ENCODE results near the gene SATB2.

Gene SATB2

GRCh38 chr2:199404841-199405240, 52.9 kb downstream of the SATB2 start:
- DNase-seq: no peak

GRCh38 chr2:199395311-199395710, 62.4 kb downstream of the SATB2 start:
- no peak for DNase-seq

GRCh38 chr2:199392363-199392762, 65.4 kb downstream of the SATB2 start:
- no peak for DNase-seq

GRCh38 chr2:199388728-199389268, 68.9 kb downstream of the SATB2 start:
- no peak for DNase-seq

- no peak for DNase-seq
Observed at GRCh38 chr2:199384043-199384442, 73.7 kb downstream of the SATB2 start.

GRCh38 chr2:199383021-199383420, 74.7 kb downstream of the SATB2 start:
- no peak for DNase-seq

- no peak for DNase-seq
Observed at GRCh38 chr2:199382091-199382490, 75.6 kb downstream of the SATB2 start.

GRCh38 chr2:199381531-199381930, 76.2 kb downstream of the SATB2 start:
- no peak for DNase-seq

GRCh38 chr2:199378948-199379650, 78.6 kb downstream of the SATB2 start:
- DNase-seq: no peak

- no peak for DNase-seq
Observed at GRCh38 chr2:199370150-199370780, 87.5 kb downstream of the SATB2 start.

GRCh38 chr2:199366406-199366805, 91.3 kb downstream of the SATB2 start:
- DNase-seq: no peak

GRCh38 chr2:199364153-199364552, 93.6 kb downstream of the SATB2 start:
- no peak for DNase-seq

- DNase-seq: no peak
Observed at GRCh38 chr2:199356412-199356811, 101.3 kb downstream of the SATB2 start.

GRCh38 chr2:199348871-199349270, 108.9 kb downstream of the SATB2 start:
- DNase-seq: no peak

GRCh38 chr2:199344012-199344411, 113.7 kb downstream of the SATB2 start:
- DNase-seq: no peak

- no peak for DNase-seq
Observed at GRCh38 chr2:199342334-199342733, 115.4 kb downstream of the SATB2 start.

- no peak for DNase-seq
Observed at GRCh38 chr2:199341123-199341522, 116.6 kb downstream of the SATB2 start.

- no peak for DNase-seq
Observed at GRCh38 chr2:199339891-199340605, 117.7 kb downstream of the SATB2 start.

GRCh38 chr2:199336546-199336945, 121.2 kb downstream of the SATB2 start:
- DNase-seq: no peak

GRCh38 chr2:199335502-199335901, 122.2 kb downstream of the SATB2 start:
- no peak for DNase-seq

GRCh38 chr2:199329466-199329865, 128.3 kb downstream of the SATB2 start:
- DNase-seq: no peak

GRCh38 chr2:199329031-199329430, 128.7 kb downstream of the SATB2 start:
- no peak for DNase-seq

GRCh38 chr2:199325881-199326280, 131.9 kb downstream of the SATB2 start:
- no peak for DNase-seq

- DNase-seq: no peak
Observed at GRCh38 chr2:199322151-199322550, 135.6 kb downstream of the SATB2 start.

Data from stimulated activated CD4-positive, alpha-beta T cell treated with anti-CD3 and anti-CD28 coated beads, Interleukin-4, amount 100 ng/mL, for 4 hours (primary cell).